SK-N-SH treated with all-trans-retinoic acid at 6 μM for 48 hours (cell line): ENCODE measurements around the gene CABLES1.

Experiments used
- ATAC-seq: fragments of 200-7000 bp; cut with Tn5 transposase; 3 replicates; pipeline ENCODE4 v1.9.1; 2020; ENCODE audit warnings: mild to moderate bottlenecking, moderate library complexity
- ARNTL ChIP-seq: fragments of 450-650 bp; formaldehyde crosslinking; IDR thresholded peaks from 2 replicates; pipeline ENCODE4 v1.5.0; 2020; ENCODE audit warnings: low read depth, mild to moderate bottlenecking, moderate library complexity, borderline replicate concordance
- BACH2 ChIP-seq: fragments of 250-450 bp; sonication (Bioruptor Pico); IDR thresholded peaks from 2 replicates; pipeline ENCODE4 v1.9.0; 2021; ENCODE audit warnings: mild to moderate bottlenecking, borderline replicate concordance
- CSDC2 ChIP-seq: fragments of 250-450 bp; sonication (Bioruptor Pico); IDR thresholded peaks from 2 replicates; pipeline ENCODE4 v1.5.0; 2020; ENCODE audit warnings: mild to moderate bottlenecking, moderate library complexity
- CSRNP3 ChIP-seq: fragments of 250-450 bp; sonication (Bioruptor Pico); IDR thresholded peaks from 2 replicates; pipeline ENCODE4 v1.5.1; 2021; ENCODE audit warnings: mild to moderate bottlenecking, moderate library complexity
- ESRRG ChIP-seq: fragments of 250-450 bp; sonication (Bioruptor Pico); IDR thresholded peaks from 2 replicates; pipeline ENCODE4 v1.6.1; 2021; ENCODE audit warnings: mild to moderate bottlenecking
- OSR1 ChIP-seq: fragments of 250-450 bp; sonication (Bioruptor Pico); IDR thresholded peaks from 2 replicates; pipeline ENCODE4 v1.8.0; 2022; ENCODE audit warnings: moderate library complexity, mild to moderate bottlenecking, inconsistent platforms
- PATZ1 ChIP-seq: fragments of 250-450 bp; sonication (Bioruptor Pico); IDR thresholded peaks from 2 replicates; pipeline ENCODE4 v1.8.0; 2020; ENCODE audit warnings: mild to moderate bottlenecking, moderate library complexity, borderline replicate concordance
- POU6F1 ChIP-seq: fragments of 250-450 bp; sonication (Bioruptor Pico); IDR thresholded peaks from 2 replicates; pipeline ENCODE4 v1.8.0; 2021; ENCODE audit warnings: low read depth, mild to moderate bottlenecking, moderate library complexity, borderline replicate concordance
- PPARA ChIP-seq: fragments of 250-450 bp; sonication (Bioruptor Pico); IDR thresholded peaks from 2 replicates; pipeline ENCODE4 v1.5.0; 2020; ENCODE audit warnings: mild to moderate bottlenecking, borderline replicate concordance
- RARB ChIP-seq: fragments of 250-450 bp; sonication (Bioruptor Pico); IDR thresholded peaks from 2 replicates; pipeline ENCODE4 v1.8.0; 2021; ENCODE audit warnings: mild to moderate bottlenecking, moderate library complexity
- SNAI2 ChIP-seq: fragments of 250-450 bp; sonication (Bioruptor Pico); IDR thresholded peaks from 2 replicates; pipeline ENCODE4 v1.5.0; 2020; ENCODE audit warnings: mild to moderate bottlenecking, moderate library complexity
- TCF4 ChIP-seq: fragments of 250-450 bp; sonication (Bioruptor Pico); IDR thresholded peaks from 2 replicates; pipeline ENCODE4 v1.8.0; 2021; ENCODE audit warnings: mild to moderate bottlenecking, moderate library complexity, borderline replicate concordance
- TOX ChIP-seq: fragments of 250-450 bp; sonication (Bioruptor Pico); IDR thresholded peaks from 2 replicates; pipeline ENCODE4 v1.8.0; 2021; ENCODE audit warnings: mild to moderate bottlenecking, moderate library complexity, borderline replicate concordance
- ZC3H10 ChIP-seq: fragments of 250-450 bp; sonication (Bioruptor Pico); IDR thresholded peaks from 2 replicates; pipeline ENCODE4 v1.5.1; 2021; ENCODE audit warnings: mild to moderate bottlenecking, moderate library complexity
- ZFP3 ChIP-seq: fragments of 250-450 bp; sonication (Bioruptor Pico); IDR thresholded peaks from 2 replicates; pipeline ENCODE4 v1.5.0; 2020; ENCODE audit warnings: mild to moderate bottlenecking, moderate library complexity
- ZFP30 ChIP-seq: fragments of 450-650 bp; formaldehyde crosslinking; IDR thresholded peaks from 2 replicates; pipeline ENCODE4 v1.5.0; 2022; ENCODE audit warnings: mild to moderate bottlenecking, moderate library complexity
- ZNF565 ChIP-seq: fragments of 450-650 bp; formaldehyde crosslinking; conservative IDR thresholded peaks from 2 replicates; pipeline ENCODE4 v1.5.0; 2020; ENCODE audit warnings: low read depth, mild to moderate bottlenecking, moderate library complexity
- ZNF70 ChIP-seq: fragments of 450-650 bp; formaldehyde crosslinking; IDR thresholded peaks from 2 replicates; pipeline ENCODE4 v1.5.0; 2020; ENCODE audit warnings: mild to moderate bottlenecking, moderate library complexity
- ZNF8 ChIP-seq: fragments of 450-650 bp; formaldehyde crosslinking; IDR thresholded peaks from 2 replicates; pipeline ENCODE4 v1.5.0; 2020; ENCODE audit warnings: mild to moderate bottlenecking, moderate library complexity
- TF ChIP-seq, protein P1 (sequence below): fragments of 250-450 bp; sonication (Bioruptor Pico); IDR thresholded peaks from 2 replicates; pipeline ENCODE4 v1.5.1; 2020; ENCODE audit warnings: low read depth, mild to moderate bottlenecking, moderate library complexity
- TF ChIP-seq, protein P2 (sequence below): fragments of 250-450 bp; sonication (Bioruptor Pico); IDR thresholded peaks from 2 replicates; pipeline ENCODE4 v1.5.0; 2020; ENCODE audit warnings: mild to moderate bottlenecking, moderate library complexity

The CABLES1 gene

GRCh38 chr18:23250893-23251656 lies 115.8 kb downstream of the CABLES1 start:
- no peak for ATAC-seq
- TF ChIP-seq CSRNP3 (CRISPR knock-in tag) = no peak
- TF ChIP-seq ZNF70 (CRISPR knock-in tag) = no peak
- TF ChIP-seq ZC3H10 (CRISPR knock-in tag) = no peak
- TF ChIP-seq ARNTL (CRISPR knock-in tag) = no peak
- TF ChIP-seq ZNF8 (CRISPR knock-in tag) = no peak
- TF ChIP-seq RARB = no peak
- TF ChIP-seq ZFP30 (CRISPR knock-in tag) = no peak
- TF ChIP-seq TOX = no peak
- TF ChIP-seq, protein P1, sequence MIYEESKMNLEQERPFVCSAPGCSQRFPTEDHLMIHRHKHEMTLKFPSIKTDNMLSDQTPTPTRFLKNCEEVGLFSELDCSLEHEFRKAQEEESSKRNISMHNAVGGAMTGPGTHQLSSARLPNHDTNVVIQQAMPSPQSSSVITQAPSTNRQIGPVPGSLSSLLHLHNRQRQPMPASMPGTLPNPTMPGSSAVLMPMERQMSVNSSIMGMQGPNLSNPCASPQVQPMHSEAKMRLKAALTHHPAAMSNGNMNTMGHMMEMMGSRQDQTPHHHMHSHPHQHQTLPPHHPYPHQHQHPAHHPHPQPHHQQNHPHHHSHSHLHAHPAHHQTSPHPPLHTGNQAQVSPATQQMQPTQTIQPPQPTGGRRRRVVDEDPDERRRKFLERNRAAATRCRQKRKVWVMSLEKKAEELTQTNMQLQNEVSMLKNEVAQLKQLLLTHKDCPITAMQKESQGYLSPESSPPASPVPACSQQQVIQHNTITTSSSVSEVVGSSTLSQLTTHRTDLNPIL (CRISPR knock-in tag) = no peak
- TF ChIP-seq, protein P2, sequence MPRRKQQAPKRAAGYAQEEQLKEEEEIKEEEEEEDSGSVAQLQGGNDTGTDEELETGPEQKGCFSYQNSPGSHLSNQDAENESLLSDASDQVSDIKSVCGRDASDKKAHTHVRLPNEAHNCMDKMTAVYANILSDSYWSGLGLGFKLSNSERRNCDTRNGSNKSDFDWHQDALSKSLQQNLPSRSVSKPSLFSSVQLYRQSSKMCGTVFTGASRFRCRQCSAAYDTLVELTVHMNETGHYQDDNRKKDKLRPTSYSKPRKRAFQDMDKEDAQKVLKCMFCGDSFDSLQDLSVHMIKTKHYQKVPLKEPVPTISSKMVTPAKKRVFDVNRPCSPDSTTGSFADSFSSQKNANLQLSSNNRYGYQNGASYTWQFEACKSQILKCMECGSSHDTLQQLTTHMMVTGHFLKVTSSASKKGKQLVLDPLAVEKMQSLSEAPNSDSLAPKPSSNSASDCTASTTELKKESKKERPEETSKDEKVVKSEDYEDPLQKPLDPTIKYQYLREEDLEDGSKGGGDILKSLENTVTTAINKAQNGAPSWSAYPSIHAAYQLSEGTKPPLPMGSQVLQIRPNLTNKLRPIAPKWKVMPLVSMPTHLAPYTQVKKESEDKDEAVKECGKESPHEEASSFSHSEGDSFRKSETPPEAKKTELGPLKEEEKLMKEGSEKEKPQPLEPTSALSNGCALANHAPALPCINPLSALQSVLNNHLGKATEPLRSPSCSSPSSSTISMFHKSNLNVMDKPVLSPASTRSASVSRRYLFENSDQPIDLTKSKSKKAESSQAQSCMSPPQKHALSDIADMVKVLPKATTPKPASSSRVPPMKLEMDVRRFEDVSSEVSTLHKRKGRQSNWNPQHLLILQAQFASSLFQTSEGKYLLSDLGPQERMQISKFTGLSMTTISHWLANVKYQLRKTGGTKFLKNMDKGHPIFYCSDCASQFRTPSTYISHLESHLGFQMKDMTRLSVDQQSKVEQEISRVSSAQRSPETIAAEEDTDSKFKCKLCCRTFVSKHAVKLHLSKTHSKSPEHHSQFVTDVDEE (CRISPR knock-in tag) = no peak
- TF ChIP-seq CSDC2 (CRISPR knock-in tag) = no peak

GRCh38 chr18:23253630-23254029 lies 118.3 kb downstream of the CABLES1 start:
- no peak for ATAC-seq
- TF ChIP-seq ZFP3 (CRISPR knock-in tag) (no peak), ZNF565 (no peak), ESRRG (CRISPR knock-in tag) (no peak), BACH2 (no peak), OSR1 (CRISPR knock-in tag) (no peak), PATZ1 (CRISPR knock-in tag) (no peak), TOX (no peak), ARNTL (CRISPR knock-in tag) (no peak), PPARA (no peak), SNAI2 (CRISPR knock-in tag) (no peak), TCF4 (CRISPR knock-in tag) (no peak), POU6F1 (CRISPR knock-in tag) (no peak), ZNF70 (CRISPR knock-in tag) (no peak)
- TF ChIP-seq, protein P1 (CRISPR knock-in tag) = no peak
- TF ChIP-seq, protein P2 (CRISPR knock-in tag) = no peak
